HG03097 (cell line): ENCODE measurements around the gene FBXL7.

Experiments used
- ATAC-seq: cut with Tn5 transposase; IDR thresholded peaks from one replicate; pipeline ENCODE4 v1.9.1; 2021; ENCODE audit not compliant: unreplicated experiment, low FRiP score

FBXL7 gene

DNA sequence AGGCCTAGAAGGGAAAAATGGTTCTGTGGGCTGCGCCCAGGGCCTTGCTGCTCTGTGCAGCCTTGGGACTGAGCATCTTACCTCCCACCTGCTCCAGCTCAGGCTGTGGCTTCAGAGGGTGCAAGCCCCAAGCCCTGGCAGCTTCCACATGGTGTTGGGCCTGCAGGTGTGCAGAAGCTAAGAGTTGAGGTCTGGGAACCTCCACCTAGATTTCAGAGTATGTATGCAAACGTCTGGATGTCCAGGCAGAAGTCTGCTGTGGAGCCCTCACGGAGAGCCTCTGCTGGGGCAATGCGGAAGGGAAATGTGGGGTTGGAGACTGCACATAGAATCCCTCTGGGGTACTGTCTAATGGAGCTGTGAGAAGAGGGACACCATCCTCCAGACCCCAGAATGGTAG, 36.0 kb downstream of the FBXL7 start:
- no peak for ATAC-seq

GRCh38 chr5:15538516-15538915, 38.5 kb downstream of the FBXL7 start:
- no peak for ATAC-seq

DNA sequence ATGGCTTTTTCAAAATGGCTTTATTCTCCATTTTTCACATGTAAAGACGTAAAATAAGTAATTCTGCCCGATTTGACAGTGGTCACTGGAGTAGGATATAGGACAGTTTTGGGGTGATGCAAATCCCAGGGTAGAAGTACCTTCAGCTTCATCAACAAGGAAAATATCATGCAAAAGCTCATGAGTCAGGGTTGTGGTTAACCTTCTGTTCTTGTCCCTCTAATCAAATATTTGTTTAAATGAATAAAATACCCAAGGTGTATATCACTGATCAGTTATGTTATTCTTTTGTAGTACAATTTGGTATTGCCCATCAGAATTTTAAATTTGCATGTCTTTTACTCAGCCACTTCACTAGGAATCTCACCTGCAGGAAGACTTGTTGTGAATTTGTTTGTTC, 40.0 kb downstream of the FBXL7 start:
- ATAC-seq: no peak

DNA sequence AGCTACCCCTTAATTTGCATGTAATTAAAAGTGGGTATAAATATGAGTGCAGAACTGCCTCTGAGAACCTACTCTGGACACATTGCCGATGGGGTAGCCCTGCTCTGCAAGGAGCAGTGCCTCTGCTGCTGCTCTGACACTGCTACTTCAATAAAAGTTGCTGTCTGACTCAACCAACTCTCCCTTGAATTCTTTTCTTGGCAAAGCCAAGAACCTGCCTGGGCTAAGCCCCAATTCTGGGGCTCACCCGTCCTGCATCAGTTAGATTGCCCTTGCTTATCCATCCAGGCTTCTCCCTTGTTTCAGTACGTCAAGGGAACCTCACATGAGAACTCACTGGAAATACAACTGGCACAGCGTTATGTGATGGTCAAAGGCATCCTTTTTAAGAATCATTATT, 44.1 kb downstream of the FBXL7 start:
- no peak for ATAC-seq

GRCh38 chr5:15545082-15545481, 45.1 kb downstream of the FBXL7 start:
- ATAC-seq: no peak

DNA sequence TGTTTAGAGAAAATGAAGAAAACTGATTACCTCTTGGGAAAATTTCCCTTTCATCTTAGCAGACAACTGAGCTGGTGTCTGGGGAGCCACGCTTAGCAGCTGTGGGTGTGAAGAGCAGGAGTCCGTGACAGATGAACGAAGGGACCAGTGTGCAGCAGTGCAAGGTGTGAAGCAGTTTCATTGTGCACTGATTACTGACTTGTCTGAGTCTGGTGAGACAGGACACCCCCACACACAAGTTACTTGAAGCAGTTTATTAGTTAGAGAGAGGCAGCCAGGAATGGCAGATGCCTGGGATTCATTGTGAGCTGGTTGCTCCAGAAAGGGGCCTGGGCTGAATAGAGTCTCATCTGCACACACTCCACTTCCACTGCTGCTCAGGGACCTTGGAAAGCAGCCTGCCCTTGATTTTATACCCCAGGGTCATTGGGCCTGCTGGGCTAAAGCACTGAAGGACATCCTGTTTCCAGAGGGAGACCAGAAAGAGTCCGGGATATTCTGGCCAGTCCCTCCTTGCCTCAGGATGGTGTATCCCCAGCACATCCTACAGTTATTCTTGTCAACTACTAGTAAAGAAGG, 47.4 kb downstream of the FBXL7 start:
- ATAC-seq: no peak

DNA sequence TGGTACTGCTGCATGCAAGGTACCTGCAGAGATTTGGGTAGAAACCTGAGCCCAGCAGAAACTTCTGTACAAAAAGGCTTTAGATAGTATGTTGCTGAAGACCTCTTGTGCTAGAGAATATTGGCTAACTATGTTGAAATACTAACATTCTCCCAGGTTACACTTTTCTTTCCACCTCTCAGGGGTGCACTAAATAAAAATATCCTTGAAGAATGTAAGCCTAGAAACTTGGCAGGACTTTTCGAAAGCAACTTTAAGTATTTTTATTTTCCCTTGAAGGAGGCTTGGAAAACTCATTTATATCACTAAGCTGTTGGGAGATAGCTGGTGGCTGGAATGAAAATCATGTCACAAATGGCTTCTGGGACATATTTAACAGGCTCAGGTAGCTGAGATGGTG, 50.0 kb downstream of the FBXL7 start:
- ATAC-seq: no peak

DNA sequence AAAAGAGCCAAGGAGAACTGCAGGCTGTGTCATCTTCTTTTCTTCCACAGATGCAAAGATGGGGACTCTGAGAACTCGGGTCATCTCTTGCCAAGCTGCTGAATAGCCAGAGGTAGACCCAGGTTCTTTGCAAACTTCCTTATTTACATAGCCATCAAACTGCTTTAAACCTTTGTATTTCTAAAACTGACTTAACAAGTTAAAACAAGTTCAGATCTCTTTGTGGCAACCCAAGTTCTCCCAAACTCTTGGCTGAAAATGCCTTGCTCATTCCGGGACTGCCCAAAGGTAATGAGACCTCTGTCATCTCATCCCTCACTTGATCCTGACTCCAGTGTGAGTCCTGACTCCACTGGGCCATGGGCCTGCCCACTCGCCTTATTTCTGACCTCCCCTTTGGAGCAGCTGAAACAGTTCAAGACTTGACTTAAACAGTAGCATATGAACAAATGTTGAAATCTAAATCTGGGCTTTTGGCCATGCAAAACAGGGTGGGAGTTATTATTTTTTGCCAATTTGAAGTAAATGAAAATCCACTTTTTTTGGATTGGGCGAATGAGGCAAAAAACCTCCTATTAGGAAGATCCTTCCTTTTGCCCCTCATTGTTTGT, 50.6 kb downstream of the FBXL7 start:
- no peak for ATAC-seq

DNA sequence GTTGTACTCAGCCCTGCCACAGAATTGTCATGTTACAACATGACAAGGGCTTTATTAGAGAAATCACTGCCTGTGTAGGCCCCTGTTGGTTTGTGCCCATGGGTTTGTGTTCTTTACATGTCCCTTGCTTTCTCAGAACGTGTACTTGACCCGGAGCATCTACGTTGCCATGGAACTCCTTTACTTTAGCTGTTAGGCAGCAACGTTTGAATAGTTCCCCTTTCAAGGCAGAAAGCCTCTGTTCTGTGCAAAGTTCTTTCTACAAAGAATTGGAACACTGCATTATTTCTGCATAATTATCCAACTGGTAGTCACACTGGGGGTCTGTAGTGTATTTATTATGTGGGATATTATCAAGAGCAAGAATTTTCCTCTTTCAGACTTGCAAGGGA, 51.1 kb downstream of the FBXL7 start:
- no peak for ATAC-seq

DNA sequence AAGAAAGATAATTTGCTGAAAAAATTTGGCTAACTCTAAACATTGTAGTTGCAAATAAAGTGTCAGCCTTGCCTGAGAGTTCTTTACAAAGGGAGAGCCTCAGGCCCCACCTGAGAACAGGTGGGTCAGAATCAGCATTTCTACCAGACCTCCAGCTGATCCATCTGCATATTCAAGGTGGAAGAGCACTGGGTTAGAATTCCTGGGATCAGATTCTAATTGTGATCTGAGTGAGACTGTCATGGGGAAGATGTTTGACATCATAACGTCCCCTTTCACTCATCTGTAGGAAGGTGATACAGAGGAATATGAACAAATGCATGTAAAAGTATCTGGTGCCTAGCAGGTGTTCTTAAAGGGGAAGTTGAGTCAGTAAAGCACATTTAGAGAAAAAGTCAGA, 54.6 kb downstream of the FBXL7 start:
- ATAC-seq: no peak

DNA sequence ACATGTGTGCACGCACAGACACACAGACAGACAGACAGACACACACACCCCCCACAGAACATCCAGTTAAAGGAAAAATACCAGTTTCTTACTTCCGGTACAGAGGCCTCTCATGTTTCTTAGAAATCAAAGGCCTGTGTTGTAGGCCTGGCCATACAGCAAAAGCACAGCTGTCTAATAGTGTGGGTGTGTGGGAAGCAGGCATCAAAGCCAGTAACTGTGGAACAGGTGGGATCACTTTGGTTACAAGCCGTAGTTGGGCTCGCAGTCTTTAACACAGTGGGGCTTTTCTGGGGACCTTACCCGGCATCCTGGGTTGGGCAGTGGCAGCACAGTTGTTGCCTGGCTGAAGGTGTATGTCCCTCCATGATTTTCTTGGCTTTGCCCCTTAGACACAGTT, 55.2 kb downstream of the FBXL7 start:
- ATAC-seq: no peak

- no peak for ATAC-seq
These were observed 58.3 kb downstream of the FBXL7 start for GRCh38 chr5:15558240-15558639.

GRCh38 chr5:15558681-15559080, 58.7 kb downstream of the FBXL7 start:
- no peak for ATAC-seq

DNA sequence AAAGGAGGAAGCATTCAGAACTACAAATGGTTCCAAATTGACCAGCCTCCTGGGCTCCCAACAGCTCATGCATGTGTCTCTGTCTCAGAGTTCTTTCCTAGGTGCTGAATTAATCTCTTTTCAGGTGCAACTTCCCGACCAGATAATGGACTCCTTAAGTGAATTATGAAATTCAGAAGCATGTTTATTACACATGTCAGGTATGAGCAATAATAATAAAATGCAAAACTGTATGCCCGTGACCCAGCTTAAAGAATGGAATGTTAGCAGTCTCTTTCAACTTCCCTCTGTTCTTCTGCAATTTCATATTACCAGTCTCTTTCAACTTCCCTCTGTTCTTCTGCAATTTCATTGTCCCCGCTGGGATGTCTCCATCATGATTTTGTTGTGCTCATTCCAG, 60.4 kb downstream of the FBXL7 start:
- no peak for ATAC-seq

GRCh38 chr5:15564523-15564922, 64.5 kb downstream of the FBXL7 start:
- ATAC-seq: no peak

GRCh38 chr5:15564957-15565356, 65.0 kb downstream of the FBXL7 start:
- ATAC-seq: no peak

GRCh38 chr5:15566306-15566705, 66.3 kb downstream of the FBXL7 start:
- no peak for ATAC-seq

GRCh38 chr5:15566789-15567188, 66.8 kb downstream of the FBXL7 start:
- ATAC-seq: no peak

GRCh38 chr5:15570491-15570890, 70.5 kb downstream of the FBXL7 start:
- ATAC-seq: no peak

GRCh38 chr5:15571081-15571480, 71.1 kb downstream of the FBXL7 start:
- ATAC-seq: no peak

- ATAC-seq: no peak
These were observed 71.6 kb downstream of the FBXL7 start for GRCh38 chr5:15571618-15572017.

GRCh38 chr5:15573590-15573989, 73.6 kb downstream of the FBXL7 start:
- ATAC-seq: no peak

DNA sequence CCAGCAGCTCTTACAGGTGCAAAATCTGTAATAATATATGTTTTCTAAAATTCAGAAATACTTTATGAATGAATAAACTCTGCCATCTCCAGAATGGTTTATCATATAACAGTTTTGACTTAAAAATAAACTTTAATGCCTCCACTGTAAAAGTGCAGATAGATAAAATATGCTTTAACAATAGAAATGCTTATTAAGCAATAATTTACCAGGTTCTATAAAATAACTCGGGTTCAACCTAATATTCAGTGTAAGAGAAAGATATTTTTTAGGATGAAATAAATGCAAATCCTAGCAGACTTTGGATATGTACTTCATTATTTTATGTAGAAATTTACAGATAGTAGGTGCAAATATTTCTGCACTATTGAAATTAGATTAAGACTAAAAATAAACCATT, 74.1 kb downstream of the FBXL7 start:
- no peak for ATAC-seq
